Panc1 (cell line): ENCODE results near the gene PTPN11. TPM values are rescaled to one million over a fixed set of nuclear protein-coding genes. Genes with fewer than 3 reads are reported as not detected.

Source experiments
- ATAC-seq: fragments of 200-7000 bp; cut with Tn5 transposase; 2 replicates; pipeline ENCODE4 v1.9.1; 2020; ENCODE audit warnings: mild to moderate bottlenecking, moderate library complexity
- Bru-seq: library from RNA; stranded (reverse); fragments of 400-500 nt; gene quantifications from one replicate; lab custom pipeline; 2021; lab: Mats Ljungman, UMichigan
- BruChase-seq, 2 experiments: library from RNA; stranded (reverse); fragments of 400-500 nt; gene quantifications; one replicate each; lab custom pipeline; 2021; lab: Mats Ljungman, UMichigan
- BruUV-seq: library from RNA; stranded (reverse); fragments of 400-500 nt; replicated peaks from 2 replicates; lab custom pipeline; 2021; lab: Mats Ljungman, UMichigan
- CTCF ChIA-PET: fragments of 300-600 bp; sonication (Branson Sonifier 250); formaldehyde crosslinking; loops from one replicate; lab custom pipeline; 2022; ENCODE audit warnings: antibody characterized with exemption; lab: Charles Lee
- POLR2A ChIA-PET: fragments of 300-600 bp; sonication (Branson Sonifier 250); formaldehyde crosslinking; loops from one replicate; lab custom pipeline; 2022; ENCODE audit warnings: antibody characterized with exemption; lab: Charles Lee
- DNase-seq: peaks from one replicate; pipeline ENCODE4 v3.0.0-alpha.2; 2010; ENCODE audit warnings: low read depth, low spot score
- H3K27ac ChIP-seq: 2 replicates; pipeline ENCODE4 v1.5.1; 2011; ENCODE audit warnings: mild to moderate bottlenecking, low read length, inconsistent platforms
- H3K27me3 ChIP-seq: fragments of 200-500 bp; sonication (Bioruptor generic); 2 replicates; pipeline ENCODE4 v1.6.0; 2014; ENCODE audit warnings: low read length, inconsistent platforms; ENCODE audit not compliant: control insufficient read depth, insufficient read depth
- H3K36me3 ChIP-seq: fragments of 200-500 bp; sonication (Bioruptor generic); 2 replicates; pipeline ENCODE4 v1.5.1; 2014; ENCODE audit warnings: inconsistent platforms, mild to moderate bottlenecking, low read length, moderate library complexity; ENCODE audit not compliant: control insufficient read depth, insufficient read depth
- H3K4me1 ChIP-seq: 2 replicates; pipeline ENCODE4 v1.5.1; 2011; ENCODE audit warnings: inconsistent platforms, mild to moderate bottlenecking, low read length, moderate library complexity; ENCODE audit not compliant: control insufficient read depth, insufficient read depth
- H3K4me3 ChIP-seq, 2 experiments: 2 replicates each; pipeline ENCODE4 v1.5.1; 2011 to 2012; ENCODE audit warnings: low read depth in 2 of 2, low read length in 2 of 2, mild to moderate bottlenecking in 2 of 2, inconsistent platforms in 1 of 2, moderate library complexity in 1 of 2
- H3K9me3 ChIP-seq: fragments of 200-500 bp; sonication (Bioruptor generic); 2 replicates; pipeline ENCODE4 v1.5.1; 2014; ENCODE audit warnings: low read depth, mild to moderate bottlenecking, inconsistent platforms, low read length, moderate library complexity; ENCODE audit not compliant: control insufficient read depth, insufficient read depth
- POLR2AphosphoS5 ChIP-seq: IDR thresholded peaks from 2 replicates; pipeline ENCODE4 v1.6.1; 2012; ENCODE audit warnings: mild to moderate bottlenecking, low read depth, low read length, moderate library complexity
- SIN3A ChIP-seq: IDR thresholded peaks from 2 replicates; pipeline ENCODE4 v1.6.1; 2012; ENCODE audit warnings: low read depth, mild to moderate bottlenecking, low read length, moderate library complexity, borderline replicate concordance; ENCODE audit not compliant: insufficient read depth
- TCF7L2 ChIP-seq: IDR thresholded peaks from 2 replicates; pipeline ENCODE4 v1.6.1; 2011; ENCODE audit warnings: mild to moderate bottlenecking, low read depth, low read length, inconsistent platforms
- in situ Hi-C: cut with HindIII; loops from 2 replicates; pipeline ENCODE4 v1.10.0; 2016; ENCODE audit warnings: low sequenced_read_pairs, low pct_unique_long_range_greater_than_20kb
- intact Hi-C: fragments of 100-400 bp; cut with micrococcal nuclease; formaldehyde crosslinking; loops from one replicate; pipeline ENCODE4 v1.10.0; 2022; ENCODE audit not compliant: unreplicated experiment
- long read RNA-seq: library from polyadenylated mRNA; unstranded; transcript quantifications from one replicate; pipeline ENCODE4 v2.0.0, GENCODE V29; 2021; ENCODE audit not compliant: unreplicated experiment
- polyA plus RNA-seq: library from polyadenylated mRNA; unstranded; fragments of >200 nt; gene quantifications from one replicate; pipeline ENCODE4 v1.2.1, GENCODE V29; 2012; ENCODE audit warnings: missing spikeins; ENCODE audit not compliant: insufficient read length
- total RNA-seq: library from RNA; stranded (reverse); gene quantifications from one replicate; pipeline ENCODE4 v1.2.1, GENCODE V29; 2021; ENCODE audit not compliant: unreplicated experiment
- TF ChIP-seq, protein P1 (sequence below): fragments of 450-650 bp; IDR thresholded peaks from 2 replicates; pipeline ENCODE4 v1.5.1; 2017; ENCODE audit warnings: mild to moderate bottlenecking
- TF ChIP-seq, protein P2 (sequence below), 2 experiments: IDR thresholded peaks; 2 replicates each; pipeline ENCODE4 v1.6.1; 2011 to 2012; ENCODE audit warnings: low read depth in 2 of 2, control low read depth in 1 of 2, low read length in 1 of 2, mild to moderate bottlenecking in 1 of 2, moderate library complexity in 1 of 2; ENCODE audit not compliant: insufficient read depth in 1 of 2

The PTPN11 gene
- total RNA-seq (139 TPM), Bru-seq, nascent RNA (percentile 85 among the genes with signal in this experiment), BruChase-seq, experiment 1, labeled RNA remaining after a 2-hour chase (percentile 89 among the genes with signal in this experiment), BruChase-seq, experiment 2, labeled RNA remaining after a 6-hour chase (percentile 95 among the genes with signal in this experiment)
- 59.8 TPM for polyA plus RNA-seq
- long read RNA-seq, full-length matches to known transcripts: 219 of 364 reads
- long read RNA-seq, partial matches to known transcripts: 58 of 364 reads
- long read RNA-seq, other reads (novel, unspliced or antisense): 87 of 364 reads

DNA sequence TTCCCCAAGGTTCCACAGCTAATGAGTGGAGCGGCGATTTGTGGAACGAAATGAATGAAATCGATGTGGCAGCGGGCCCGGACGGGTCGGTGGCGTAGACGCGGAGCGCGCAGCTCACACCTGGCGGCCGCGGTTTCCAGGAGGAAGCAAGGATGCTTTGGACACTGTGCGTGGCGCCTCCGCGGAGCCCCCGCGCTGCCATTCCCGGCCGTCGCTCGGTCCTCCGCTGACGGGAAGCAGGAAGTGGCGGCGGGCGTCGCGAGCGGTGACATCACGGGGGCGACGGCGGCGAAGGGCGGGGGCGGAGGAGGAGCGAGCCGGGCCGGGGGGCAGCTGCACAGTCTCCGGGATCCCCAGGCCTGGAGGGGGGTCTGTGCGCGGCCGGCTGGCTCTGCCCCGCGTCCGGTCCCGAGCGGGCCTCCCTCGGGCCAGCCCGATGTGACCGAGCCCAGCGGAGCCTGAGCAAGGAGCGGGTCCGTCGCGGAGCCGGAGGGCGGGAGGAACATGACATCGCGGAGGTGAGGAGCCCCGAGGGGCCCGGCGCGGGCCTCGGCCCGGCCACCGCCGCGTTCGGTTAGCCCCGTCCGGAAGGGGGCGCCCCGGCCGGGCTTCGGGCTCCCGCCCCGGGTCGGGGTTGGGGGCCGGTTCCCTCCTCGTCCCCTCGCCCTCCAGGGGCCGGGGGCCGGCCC is at the start of gene PTPN11:
Gene PTPN11 (plus strand): TSS at position 340 of the 689 bp plus-strand sequence. CDS start 165 bp downstream, at position 505.
- ChIA-PET CTCF (interaction anchor here (0.5 to 0.6 kb wide), 3 partner anchors 18 to 52 kb away, joined by 4 to 5 read pairs (median 5); no protein-coding TSS in a partner anchor), POLR2A (interaction anchor here (0.6 kb wide), 1 partner anchor 321 kb away, joined by 5 read pairs; no protein-coding TSS in a partner anchor)
- TF ChIP-seq SIN3A: peak; percentile 95
- TF ChIP-seq, protein P1, sequence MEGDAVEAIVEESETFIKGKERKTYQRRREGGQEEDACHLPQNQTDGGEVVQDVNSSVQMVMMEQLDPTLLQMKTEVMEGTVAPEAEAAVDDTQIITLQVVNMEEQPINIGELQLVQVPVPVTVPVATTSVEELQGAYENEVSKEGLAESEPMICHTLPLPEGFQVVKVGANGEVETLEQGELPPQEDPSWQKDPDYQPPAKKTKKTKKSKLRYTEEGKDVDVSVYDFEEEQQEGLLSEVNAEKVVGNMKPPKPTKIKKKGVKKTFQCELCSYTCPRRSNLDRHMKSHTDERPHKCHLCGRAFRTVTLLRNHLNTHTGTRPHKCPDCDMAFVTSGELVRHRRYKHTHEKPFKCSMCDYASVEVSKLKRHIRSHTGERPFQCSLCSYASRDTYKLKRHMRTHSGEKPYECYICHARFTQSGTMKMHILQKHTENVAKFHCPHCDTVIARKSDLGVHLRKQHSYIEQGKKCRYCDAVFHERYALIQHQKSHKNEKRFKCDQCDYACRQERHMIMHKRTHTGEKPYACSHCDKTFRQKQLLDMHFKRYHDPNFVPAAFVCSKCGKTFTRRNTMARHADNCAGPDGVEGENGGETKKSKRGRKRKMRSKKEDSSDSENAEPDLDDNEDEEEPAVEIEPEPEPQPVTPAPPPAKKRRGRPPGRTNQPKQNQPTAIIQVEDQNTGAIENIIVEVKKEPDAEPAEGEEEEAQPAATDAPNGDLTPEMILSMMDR: peak; percentile 82
- peak; percentile 95 for TF ChIP-seq POLR2AphosphoS5
- TF ChIP-seq, protein P2, sequence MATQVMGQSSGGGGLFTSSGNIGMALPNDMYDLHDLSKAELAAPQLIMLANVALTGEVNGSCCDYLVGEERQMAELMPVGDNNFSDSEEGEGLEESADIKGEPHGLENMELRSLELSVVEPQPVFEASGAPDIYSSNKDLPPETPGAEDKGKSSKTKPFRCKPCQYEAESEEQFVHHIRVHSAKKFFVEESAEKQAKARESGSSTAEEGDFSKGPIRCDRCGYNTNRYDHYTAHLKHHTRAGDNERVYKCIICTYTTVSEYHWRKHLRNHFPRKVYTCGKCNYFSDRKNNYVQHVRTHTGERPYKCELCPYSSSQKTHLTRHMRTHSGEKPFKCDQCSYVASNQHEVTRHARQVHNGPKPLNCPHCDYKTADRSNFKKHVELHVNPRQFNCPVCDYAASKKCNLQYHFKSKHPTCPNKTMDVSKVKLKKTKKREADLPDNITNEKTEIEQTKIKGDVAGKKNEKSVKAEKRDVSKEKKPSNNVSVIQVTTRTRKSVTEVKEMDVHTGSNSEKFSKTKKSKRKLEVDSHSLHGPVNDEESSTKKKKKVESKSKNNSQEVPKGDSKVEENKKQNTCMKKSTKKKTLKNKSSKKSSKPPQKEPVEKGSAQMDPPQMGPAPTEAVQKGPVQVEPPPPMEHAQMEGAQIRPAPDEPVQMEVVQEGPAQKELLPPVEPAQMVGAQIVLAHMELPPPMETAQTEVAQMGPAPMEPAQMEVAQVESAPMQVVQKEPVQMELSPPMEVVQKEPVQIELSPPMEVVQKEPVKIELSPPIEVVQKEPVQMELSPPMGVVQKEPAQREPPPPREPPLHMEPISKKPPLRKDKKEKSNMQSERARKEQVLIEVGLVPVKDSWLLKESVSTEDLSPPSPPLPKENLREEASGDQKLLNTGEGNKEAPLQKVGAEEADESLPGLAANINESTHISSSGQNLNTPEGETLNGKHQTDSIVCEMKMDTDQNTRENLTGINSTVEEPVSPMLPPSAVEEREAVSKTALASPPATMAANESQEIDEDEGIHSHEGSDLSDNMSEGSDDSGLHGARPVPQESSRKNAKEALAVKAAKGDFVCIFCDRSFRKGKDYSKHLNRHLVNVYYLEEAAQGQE (IDR thresholded peaks at IDR 0.05; ENCODE audit: insufficient read depth in 1 of 2, low read depth in 2 of 2, low read length in 1 of 2): no peak
- TF ChIP-seq TCF7L2: no peak
- intact Hi-C loops (no loop called here), in situ Hi-C loops (no loop called here)
- ATAC-seq (peak; percentile 96), DNase-seq (no peak)
- Histone ChIP-seq H3K4me1 (0 out of 2 replicates have a peak, but pooled peaks cover 3% of the 10 kb centered on the region), H3K4me3 (peak within 1 kb of the TSS; percentile 89 to 94), H3K9me3 (no peaks in the 10 kb centered on the region), H3K27me3 (no peaks in the 10 kb centered on the region), H3K36me3 (no peaks in the 10 kb centered on the region; the same call in 1 of the 2 replicates), H3K27ac (peak within 1 kb of the TSS; percentile 92)
- BruUV-seq: no TSS peak

DNA sequence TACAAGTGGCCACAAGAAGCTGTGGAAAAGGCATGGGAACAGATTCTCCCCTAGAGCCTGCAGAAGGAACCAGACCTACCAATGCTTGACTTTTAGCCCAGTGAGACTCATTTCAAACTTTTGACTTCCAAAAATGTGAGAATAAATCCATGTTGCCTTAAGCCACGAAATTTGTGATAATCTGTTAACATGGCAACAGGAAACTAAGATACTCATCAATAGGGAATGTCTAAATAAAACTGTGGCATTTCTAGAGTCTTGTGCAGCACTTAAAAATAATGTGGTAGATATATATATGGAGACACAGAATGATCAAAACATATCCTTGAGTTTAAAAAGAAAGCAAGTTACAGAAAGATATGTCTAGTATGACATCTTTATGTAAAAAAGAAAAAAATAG is 48.5 kb upstream of the PTPN11 start:
- ChIA-PET CTCF (no interaction called here), POLR2A (no interaction called here)
- Histone ChIP-seq H3K4me3 (no peak overlapping the region), H3K9me3 (no peaks in the 10 kb centered on the region), H3K4me1 (peaks cover 24% of the 10 kb centered on the region), H3K27ac (no peak overlapping the region), H3K27me3 (no peaks in the 10 kb centered on the region), H3K36me3 (no peaks in the 10 kb centered on the region)
- BruUV-seq: no TSS peak
- TF ChIP-seq, protein P1: no peak
- TF ChIP-seq POLR2AphosphoS5: no peak
- no peak for TF ChIP-seq TCF7L2
- no peak for TF ChIP-seq SIN3A
- TF ChIP-seq, protein P2 (IDR thresholded peaks at IDR 0.05; ENCODE audit: insufficient read depth in 1 of 2, low read depth in 2 of 2, low read length in 1 of 2): no peak
- DNase-seq (no peak), ATAC-seq (0 out of 2 replicates have a peak, but pooled peaks have one; percentile 49)
- in situ Hi-C loops (no loop called here), intact Hi-C loops (no loop called here)
